Suppressor macrophage treated with lipopolysaccharide for 4 hours (primary cell): ENCODE results near the gene ST6GALNAC3.
"Not testable (repeated sequence)": the region's sequence is repeated elsewhere in the genome, so short reads cannot be mapped to it uniquely, and the experiment has no call there.

Experiments
- DNase-seq: peaks from one replicate; pipeline ENCODE4 v3.0.0-alpha.2; 2020

The ST6GALNAC3 gene

DNA sequence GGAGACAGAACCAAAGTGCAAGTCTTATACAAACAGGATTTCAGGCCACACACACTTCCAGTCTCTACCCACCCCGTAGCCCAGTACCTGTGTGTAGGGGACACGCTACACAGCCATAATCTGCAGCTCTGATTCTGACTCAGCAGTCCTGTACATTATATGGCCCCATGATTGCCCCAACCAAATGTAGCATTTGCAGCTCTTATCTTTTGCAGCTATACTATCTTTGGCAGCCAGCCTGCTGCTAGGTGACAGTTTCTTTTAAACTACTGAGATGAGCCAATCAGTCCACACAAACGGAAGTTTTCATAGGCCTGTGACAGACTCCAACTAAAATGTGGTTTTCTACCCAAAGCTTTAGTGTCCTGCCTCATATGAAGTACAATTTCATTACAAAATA lies 533.2 kb downstream of the ST6GALNAC3 start:
- DNase-seq, result no peak

DNA sequence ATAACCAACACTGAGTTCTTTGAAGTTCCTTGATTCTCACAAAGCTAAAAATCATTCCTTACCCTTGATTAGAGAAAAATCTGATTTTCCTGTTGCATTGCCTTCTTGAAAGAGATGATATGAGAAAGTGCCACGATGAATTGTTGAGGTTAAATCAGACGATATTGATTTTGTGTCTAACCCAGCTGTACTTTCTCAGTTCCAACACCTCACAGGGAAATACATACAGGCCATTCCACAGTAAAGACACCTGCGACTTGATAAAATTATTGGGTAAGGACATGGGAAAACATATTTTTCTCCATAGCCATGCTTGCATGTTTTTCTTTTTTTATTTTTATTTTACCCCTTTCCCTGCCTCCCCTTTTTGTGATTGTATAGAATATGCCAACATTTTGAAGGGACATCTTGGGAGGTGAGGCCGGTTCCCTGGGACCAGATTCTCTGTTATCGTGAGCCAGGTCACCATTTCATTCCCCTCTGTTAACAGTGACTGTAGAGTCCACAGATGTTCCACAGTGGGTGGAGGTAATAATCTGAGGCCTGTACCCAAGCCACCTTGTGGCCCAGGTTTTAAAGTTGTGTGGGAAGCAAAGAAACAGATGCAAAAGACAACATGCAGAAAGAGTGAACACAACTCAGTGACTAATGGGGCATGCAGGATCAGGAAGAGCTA lies 537.4 kb downstream of the ST6GALNAC3 start:
- DNase-seq, result no peak

DNA sequence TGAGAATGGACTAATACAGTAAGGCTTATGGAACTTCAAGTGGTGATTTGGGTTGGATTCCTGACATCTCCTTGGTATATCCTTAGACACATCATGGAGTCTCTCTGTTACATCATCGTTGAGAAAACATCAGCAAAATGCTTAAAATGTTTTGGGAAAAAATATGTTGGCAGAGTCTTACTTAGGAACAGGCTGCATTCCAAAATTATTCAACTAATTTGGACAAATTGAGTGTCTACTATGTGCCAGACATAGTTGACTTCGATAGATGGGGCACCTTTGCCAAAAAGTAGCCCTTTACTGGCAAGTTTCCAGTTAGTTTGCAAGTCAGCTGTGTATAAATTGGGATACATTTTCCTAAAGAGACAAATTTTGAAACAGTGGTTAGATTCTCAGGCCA lies 539.3 kb downstream of the ST6GALNAC3 start:
- DNase-seq, result no peak

DNA sequence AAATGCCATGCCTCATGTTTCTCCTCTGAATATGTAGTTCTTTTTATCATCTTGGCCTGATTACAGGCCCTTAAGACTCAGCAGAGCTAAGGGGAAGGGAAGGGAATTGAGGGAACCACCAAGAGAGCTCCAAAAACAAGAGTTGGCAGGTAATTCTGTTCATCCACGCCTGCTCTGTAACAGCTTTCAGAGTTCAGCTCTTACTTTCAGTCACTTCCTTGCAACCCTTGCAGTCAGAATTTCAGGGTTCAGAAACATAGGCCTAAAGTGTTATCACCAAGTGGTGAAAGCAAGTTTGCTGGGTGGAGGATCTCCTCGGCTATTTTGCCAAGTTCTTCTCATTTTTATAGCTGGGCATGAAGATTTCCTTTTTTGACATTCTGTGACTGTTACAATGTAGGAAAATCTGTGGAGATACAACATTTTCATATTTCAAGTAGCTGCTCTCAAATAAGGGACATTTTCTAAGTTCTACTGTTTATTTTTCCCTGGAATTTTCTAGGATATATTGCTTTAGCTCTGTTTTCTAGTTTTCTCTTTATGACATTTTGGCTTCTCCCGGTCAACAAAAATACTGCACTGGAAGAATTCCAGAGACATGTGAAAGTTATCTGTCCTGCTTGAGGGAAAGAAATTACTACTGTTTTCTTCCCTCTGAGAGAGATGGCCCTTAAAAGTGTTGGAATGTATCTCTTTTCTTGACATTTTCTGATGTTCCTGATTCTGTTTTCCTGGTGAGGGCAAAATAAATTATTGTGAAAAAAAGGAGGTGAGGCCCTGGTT lies 540.9 kb downstream of the ST6GALNAC3 start:
- DNase-seq, result no peak

DNA sequence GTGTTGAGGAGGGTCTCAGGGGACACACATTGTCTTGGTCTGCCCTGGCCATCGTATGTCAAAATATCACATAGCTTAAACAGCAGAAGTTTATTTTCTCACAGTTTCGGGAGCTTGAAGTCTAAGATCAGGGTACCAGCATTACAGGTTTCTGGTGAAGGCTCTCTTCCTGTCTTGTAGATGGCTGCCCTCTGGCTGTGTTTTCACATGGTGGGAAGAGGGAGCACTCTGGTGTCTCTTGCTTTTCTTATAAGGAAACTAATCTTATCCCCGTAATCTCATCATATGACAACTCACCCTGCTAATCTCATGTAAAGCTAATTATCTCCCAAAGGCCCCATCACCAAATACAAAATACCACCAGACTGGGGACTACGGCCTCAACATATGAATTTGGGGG lies 545.8 kb downstream of the ST6GALNAC3 start:
- DNase-seq, result no peak

DNA sequence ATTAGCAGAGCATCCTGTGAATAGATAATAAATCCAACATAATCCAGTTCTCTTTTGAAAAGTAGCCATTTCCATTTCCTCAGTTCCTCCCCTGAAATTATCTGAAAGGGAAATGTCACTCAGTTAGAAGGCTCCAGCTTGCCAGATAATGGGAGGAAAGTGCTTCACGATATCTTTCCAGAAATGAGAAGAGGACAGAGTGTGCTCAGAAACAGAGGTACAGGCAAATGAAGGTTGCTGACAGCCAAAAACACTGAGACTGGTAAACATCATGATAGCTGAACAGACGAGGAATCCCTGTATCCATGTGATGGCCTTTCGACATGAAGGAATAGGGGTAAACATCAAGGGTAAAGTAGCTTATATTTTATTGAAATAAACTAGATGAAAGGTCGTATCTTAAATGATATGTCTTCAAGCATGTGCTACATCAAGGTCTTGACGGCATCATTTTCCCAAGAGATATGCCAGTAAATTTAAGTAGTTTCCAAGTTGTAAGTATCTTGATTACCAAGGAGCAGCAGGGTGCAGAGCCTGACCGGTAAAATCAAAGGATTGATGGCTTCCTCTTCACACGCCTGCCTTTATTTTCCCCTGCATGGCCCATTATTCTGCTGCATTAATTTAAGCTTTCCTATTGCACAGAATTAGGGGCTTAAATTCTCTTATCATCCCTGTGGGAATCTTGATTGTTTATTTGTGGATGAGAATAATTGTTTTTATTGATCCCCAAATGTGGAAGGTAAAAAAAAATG lies 548.4 kb downstream of the ST6GALNAC3 start:
- DNase-seq, result no peak

DNA sequence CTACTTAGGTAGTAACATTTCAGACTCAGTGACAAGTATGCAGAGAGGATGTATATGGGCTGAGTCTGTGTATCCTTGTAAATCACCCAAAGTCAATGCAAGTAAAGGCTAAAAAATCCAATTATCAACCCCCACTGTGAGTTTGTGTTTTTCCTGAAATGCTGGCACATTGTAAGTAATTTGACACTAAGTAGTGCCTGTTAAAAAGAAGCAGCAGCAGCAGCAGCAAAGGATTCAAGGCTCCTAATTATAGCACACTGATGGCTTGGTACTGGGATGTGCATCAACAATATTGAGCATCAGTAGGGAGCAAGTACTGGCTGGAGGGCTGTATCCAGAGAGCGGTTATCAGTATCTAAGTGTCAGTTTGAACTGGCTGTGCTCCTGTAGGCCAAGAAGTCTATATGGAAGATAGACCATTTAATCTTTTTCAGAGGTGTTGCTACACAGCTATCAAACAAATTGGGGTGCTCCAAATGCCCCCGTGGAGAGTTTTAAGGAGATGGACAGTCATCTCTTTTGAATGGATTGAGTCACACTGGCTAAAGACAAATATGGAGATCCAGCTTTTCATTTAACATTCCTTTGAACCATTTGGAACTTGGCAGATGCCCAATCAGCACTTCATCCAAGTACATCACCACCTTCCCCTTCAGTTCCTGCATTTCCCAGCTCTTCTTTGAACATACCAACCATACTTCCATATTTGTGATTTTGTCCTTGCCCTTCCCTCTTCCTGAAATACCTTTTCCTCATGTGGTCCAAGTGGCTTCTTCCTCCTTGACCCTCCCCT lies 551.5 kb downstream of the ST6GALNAC3 start:
- DNase-seq, result no peak

DNA sequence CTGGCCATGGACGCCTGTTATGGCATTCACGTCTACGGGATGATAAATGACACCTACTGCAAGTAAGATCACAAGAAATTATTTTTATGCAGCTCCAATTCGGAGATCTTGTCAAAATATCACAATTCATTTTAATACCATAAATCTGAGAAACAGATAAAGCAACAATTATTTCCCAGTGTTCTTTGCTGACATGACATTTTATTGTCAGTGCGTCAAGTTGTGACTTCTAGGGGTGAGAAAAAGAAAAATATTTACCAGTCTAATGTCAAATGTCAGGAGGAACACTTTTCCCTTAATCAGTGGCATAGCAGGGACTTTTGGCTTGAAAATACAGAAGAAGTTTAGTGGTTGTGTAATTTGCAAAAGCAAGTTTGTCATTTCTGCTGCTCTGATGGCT lies 553.0 kb downstream of the ST6GALNAC3 start:
- DNase-seq, result no peak

DNA sequence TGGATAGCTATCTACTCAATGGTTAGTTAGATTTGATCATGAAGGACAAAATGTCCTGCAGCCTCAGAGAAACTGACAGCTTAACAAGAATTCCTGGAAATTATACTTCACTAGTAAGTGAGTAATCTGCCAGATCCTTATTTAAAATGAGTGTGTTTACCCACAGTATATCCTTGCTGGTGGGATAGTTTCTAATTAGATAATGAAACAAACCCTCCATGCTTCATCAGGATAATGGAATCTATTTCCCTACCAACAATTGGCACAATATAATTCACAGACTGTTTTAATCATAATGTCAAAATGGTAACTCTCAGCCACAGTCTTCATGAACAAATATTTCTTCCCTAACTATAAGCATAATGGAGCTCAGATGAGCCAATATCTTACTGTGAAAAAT lies 553.4 kb downstream of the ST6GALNAC3 start:
- DNase-seq, result no peak

DNA sequence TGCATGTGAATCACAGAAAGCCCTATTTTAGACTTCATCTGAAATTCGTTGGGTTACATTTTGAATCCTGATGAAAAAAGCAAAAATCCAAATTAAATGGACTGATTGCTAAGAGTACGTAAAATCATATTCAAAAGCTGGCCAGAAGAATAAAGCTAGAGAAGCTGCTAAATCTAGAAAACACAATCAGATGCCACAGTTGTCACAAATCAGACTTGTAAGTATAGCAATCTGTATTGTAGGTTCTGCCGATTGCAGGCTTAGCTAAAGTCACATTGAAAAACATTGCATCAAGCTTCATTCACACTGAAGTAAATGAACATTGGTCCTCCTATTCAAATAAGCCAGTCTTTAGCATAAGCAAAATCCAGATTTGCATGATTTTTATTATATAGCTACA lies 557.6 kb downstream of the ST6GALNAC3 start:
- DNase-seq, result no peak

DNA sequence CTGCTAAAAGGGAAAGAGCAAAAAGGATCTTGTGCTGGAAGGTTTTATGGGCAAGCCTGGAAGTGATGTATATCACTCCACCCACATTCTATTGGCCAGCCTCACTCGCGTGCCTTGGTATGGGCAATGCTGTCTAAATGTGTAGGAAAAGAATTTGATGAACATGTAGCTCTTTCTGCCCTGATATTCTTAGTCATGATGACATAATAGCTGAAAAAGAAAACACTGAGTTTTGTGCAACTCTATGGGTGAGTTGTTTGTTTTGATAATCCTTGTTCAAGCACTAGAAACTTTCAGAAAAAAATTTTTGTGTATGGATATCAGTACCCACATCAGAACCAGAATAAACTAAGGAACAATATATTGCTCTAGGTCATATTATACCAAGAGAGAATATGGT lies 561.2 kb downstream of the ST6GALNAC3 start:
- no peak for DNase-seq

DNA sequence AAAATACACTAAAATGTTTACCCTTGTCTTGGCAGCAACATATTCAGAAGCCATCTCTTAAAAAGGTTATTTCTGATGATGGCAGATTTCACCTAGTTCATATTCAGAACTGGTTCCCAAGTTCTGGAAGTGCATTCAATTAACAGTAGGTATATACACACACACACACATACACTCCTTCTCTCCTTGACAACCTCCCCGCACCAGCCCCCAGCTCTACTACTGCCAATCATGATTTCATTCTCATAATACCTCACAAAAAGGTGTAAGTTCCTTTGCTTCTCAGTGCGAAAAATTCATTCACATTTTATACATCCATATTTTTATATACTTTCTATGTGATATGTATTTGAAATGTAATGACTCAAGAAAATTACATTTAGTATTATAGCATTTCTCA lies 564.6 kb downstream of the ST6GALNAC3 start:
- no peak for DNase-seq

DNA sequence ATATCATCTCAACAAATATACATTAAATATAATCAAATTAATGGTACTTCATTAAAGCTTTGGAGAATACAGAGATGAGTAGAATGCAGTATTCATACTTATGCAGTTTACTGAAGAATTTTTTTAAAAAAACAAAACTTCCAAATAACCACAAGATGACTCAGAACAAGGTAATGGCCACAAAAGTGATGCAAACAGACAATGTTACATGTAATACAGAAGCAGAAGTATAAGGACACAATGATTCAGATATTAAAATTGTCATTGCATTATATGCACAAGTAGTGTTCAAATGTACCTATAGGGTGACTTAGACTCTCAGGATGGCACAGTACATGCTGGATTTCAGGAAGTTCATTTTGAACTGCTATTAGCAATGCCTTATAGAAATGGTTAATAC lies 565.5 kb downstream of the ST6GALNAC3 start:
- no peak for DNase-seq

DNA sequence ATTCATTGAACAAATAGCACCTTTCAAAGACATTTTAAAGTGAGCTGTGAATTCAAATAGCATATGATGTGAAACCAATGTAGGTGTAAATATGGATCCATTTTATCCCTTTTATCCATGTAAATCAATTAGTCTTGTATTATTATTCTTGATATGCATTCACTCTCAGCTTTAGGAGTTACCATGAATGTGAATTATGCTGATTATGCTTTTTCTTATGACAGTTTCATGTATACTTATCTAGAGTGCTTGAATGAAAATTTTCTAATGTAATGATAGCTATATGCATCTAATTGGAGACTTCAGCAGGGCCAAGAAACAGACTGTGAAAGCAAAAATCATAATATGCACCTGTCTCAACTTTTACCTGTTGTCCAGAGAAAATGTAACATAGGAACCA lies 566.2 kb downstream of the ST6GALNAC3 start:
- DNase-seq, result no peak

DNA sequence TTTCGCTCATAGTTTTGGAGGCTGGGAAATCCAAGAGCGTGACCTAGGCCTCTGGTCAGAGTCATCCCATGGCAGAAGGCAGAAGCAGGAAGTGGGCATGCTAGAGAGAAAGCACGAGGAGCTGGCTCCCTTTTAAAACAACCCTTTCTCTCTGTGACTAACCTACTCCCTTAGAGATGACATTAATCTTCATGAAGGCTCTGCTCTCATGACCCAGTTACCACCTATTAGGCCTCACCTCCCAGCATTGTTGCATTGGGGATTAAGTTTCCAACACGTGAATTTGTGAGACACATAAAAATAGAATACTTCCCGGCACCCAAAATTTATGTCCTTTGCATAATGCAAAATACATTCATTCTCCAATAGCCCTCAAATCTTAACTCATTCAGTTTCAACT lies 569.6 kb downstream of the ST6GALNAC3 start:
- DNase-seq, result no peak

DNA sequence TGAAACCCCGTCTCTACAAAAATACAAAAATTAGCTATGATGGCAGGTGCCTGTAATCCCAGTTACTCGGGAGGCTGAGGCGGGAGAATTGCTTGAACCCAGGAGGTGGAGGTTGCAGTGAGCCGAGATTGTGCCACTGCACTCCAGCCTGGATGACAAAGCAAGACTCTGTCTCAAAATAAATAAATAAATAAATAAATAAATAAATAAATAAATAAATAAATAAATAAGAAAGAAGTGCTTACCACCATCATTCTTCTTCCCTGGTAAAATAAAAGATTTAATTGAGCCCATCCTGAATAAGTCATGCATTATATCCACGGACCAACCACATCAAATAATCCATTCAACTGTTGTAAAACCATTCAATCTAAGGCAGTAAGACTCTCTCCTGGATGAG lies 578.3 kb downstream of the ST6GALNAC3 start:
- DNase-seq, result not testable (repeated sequence)

DNA sequence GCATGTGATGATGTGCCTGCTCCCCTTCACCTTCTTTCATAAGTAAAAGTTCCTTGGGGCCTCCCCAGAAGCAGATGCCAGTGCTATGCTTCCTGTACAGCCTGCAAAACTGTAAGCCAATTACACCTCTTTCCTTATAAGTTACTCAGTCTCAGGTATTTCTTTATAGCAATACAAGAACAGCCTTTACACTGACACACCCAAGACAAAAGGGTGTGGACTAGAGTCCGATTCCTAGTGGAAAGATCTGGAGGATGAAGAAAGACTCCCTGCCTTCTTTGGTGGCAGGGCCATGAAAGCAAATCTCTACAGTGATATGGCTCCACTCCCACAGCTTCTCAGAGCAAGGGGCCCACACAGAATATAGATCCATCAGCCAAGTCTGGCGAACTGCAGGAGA lies 583.1 kb downstream of the ST6GALNAC3 start:
- no peak for DNase-seq

DNA sequence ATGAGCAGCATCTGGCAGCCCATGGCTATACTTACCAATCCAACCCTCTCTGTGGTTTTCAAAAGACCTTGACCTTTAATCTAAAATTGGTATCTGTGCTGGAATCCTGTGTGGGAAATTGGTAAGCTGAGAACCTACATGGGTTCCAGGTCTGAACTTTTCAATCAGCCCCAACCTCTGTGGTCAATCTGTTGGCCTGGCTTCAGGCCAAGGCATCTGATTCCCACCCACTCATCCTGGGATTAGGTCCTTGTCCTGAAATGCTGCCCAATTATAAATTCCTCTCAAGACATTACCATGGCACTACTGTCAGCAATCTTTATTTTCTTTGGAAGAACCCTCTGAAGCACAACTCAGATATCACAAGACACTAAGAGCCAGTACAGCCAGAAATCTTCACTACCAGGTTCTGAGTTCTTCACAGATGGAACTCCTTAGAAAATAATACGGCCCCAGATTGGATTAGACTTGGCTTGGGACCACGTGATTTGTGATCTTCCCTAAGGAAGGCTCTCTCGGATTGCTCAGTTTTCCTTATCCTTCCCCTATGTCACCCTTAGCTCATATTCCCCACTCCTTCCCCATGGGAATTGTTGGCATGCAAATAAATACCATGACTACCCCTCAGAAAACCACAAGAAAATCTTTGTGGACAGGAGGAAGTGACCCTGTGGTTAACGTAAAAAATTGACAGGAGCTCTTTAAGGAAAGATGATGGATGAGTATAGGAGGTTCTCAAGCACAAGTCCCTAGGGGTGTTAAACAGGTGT lies 584.8 kb downstream of the ST6GALNAC3 start:
- no peak for DNase-seq

DNA sequence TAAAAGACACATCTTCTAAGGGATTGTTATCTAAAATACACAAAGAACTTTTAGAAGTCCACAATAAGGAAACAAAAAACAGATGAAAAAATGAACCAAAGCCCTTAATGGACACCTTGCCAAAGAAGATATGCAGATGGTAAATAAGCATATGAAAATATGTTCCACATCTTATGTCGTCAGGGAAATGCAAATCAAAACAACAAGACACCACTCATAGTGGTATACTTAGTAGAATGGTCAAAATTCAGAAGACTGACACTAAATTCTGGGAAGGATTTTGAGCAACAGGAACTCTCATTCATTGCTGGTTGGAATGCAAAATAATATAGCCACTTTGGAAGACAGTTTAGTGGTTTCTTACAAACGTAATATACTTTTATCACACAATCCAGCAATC lies 587.0 kb downstream of the ST6GALNAC3 start:
- DNase-seq, result no peak

DNA sequence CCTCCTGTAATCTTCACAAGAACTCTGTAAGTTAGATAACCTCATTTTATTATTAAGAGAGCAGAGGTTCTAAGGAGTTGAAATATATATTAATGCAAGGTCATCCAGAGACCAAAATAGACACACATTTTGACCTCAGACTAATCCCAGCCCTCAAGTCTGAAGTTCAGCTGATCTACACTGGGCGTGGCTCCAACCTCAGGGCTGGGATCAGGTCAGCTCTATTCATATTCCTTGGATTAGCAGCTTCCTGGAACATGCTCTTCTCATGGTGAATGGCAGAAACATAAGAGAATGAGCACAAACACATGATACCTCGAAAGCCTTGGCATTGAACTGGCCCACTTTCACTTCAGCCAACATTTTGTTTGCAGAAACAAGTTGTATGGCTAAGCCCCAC lies 592.0 kb downstream of the ST6GALNAC3 start:
- no peak for DNase-seq

DNA sequence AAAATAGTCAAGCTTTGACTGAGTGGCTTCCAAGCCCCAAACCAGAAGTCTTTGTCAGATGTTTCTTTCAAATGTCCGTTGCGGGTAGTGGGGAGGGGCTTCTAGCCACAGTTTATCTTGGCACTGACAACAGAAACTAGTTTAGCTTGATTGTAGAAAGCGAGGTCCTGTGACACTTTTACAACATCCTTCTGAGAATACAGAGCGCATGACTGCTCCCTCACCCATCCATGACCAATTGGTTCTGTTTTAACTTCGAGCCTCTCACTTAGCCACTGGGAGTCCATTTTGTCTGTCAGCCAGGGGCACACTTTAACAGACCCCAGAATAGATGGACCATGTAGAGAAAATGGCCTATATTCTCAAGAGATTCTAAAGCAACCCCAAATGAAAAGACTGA lies 593.5 kb downstream of the ST6GALNAC3 start:
- DNase-seq, result no peak

DNA sequence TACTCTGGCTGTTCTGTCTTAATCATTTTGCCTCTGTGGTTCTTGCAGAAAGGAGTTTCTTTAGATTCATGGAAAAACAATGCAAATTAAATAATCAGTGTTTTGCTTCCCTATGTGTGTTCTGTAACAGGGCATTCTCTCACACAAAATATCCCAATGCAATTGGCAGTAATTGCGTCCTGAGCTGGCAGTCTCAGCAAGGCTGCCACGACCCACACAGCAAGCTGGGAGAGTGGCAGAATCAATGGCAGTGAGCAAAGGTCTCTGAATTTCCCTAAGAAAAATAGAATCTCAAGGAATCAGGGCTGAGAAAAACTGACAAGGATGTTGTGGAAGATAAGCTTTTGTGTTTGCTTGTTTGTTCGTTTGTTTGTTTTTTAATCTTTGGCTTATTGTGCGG lies 594.6 kb downstream of the ST6GALNAC3 start:
- DNase-seq, result no peak
